Measurements from ENCODE around the gene AEBP1. TPM values are rescaled to one million over a fixed set of nuclear protein-coding genes. Genes with fewer than 3 reads are reported as not detected.

AEBP1 gene
- total and polyA plus RNA-seq, 2 experiments from 2014 or later, result 15.1 to 42.0 TPM

DNA sequence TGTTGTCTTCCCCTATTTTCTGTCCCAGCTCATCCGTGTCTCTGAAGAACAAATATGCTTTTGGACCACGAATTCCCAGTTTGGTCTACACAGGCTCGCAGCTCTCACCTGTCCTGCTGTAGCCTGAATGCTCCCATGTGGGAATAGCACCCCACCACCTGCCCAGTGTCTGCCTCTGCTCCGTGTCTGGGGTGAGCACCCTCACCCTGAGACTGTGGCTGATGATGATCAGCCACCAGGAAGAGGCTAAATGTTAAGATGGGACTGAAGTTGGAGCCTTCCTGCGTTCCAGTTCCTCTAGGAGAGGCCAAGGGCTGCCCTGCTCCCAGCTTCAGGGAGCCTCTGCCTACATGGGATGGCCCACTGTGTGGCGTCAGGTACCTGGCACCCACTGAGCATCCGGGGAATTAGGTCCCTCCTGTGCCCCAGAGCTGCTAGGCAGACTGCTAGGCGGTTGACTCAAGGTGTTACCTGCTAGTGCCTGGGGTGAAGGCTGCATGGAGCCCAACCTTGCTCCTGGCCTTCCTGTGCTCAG lies 42.4 kb upstream of the AEBP1 start (continued):
- TF ChIP-seq, protein P1, sequence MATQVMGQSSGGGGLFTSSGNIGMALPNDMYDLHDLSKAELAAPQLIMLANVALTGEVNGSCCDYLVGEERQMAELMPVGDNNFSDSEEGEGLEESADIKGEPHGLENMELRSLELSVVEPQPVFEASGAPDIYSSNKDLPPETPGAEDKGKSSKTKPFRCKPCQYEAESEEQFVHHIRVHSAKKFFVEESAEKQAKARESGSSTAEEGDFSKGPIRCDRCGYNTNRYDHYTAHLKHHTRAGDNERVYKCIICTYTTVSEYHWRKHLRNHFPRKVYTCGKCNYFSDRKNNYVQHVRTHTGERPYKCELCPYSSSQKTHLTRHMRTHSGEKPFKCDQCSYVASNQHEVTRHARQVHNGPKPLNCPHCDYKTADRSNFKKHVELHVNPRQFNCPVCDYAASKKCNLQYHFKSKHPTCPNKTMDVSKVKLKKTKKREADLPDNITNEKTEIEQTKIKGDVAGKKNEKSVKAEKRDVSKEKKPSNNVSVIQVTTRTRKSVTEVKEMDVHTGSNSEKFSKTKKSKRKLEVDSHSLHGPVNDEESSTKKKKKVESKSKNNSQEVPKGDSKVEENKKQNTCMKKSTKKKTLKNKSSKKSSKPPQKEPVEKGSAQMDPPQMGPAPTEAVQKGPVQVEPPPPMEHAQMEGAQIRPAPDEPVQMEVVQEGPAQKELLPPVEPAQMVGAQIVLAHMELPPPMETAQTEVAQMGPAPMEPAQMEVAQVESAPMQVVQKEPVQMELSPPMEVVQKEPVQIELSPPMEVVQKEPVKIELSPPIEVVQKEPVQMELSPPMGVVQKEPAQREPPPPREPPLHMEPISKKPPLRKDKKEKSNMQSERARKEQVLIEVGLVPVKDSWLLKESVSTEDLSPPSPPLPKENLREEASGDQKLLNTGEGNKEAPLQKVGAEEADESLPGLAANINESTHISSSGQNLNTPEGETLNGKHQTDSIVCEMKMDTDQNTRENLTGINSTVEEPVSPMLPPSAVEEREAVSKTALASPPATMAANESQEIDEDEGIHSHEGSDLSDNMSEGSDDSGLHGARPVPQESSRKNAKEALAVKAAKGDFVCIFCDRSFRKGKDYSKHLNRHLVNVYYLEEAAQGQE (IDR thresholded peaks at IDR 0.05; ENCODE audit: unreplicated experiment), result no peak

DNA sequence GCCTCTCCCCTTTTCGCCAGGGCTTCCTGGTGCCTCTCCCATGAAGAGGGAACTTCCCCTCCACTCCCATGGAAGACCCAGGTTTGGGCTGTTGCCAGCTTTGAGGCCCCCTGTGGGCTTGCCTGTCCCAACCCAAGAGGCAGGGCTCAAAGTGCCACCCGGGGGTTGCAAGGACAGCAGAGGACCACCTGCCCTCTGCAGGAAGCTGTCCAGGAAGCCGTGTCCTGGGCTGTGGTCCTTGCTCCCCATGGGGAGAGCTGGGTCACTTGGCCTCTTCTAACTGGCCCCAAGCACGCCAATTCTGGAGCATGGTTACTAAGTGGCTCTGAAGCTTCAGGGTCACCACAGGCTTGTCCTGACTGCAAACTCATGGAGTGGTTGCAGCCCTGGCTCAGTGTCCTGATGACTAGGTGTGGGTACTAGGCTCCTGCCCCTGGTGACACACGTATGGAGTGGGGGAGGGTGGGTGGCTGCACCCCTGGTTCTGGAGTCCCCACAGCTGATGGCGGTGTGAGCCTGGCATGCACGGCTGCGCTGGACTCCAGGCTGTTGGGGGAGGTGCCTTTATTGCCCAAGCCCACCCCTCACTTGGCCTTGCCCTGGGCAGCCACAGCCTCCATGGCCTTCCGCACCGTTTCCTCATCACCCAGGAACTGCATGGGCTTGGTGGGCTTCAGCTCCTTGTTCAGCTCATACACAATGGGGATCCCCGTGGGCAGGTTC lies 41.8 kb upstream of the AEBP1 start:
- Histone ChIP-seq H3K79me2 (replicated peaks; ENCODE audit: insufficient read depth) (no peaks in the 10 kb centered on the region), H3K9me2 (ENCODE audit: insufficient read depth) (no peaks in the 10 kb centered on the region), H3K27me3 (ENCODE audit: insufficient read depth) (peaks cover 2% of the 10 kb centered on the region; the same call in 1 of the 2 replicates), H3K4me1 (ENCODE audit: insufficient read depth) (peaks cover 27% of the 10 kb centered on the region), H3K4me2 (no peak overlapping the region), H3K4me3 (no peak overlapping the region), H2AFZ (no peak overlapping the region), H3F3A (replicated peaks; ENCODE audit: low read depth) (peaks cover 5% of the 10 kb centered on the region; the same call in 1 of the 2 replicates), H4K20me1 (replicated peaks; ENCODE audit: insufficient read depth) (0 out of 2 replicates have a peak, but pooled peaks cover 7% of the 10 kb centered on the region), H3K27ac (ENCODE audit: low read depth) (no peak overlapping the region), H3K36me3 (ENCODE audit: insufficient read depth) (no peaks in the 10 kb centered on the region; the same call in 1 of the 2 replicates)
- no peak overlapping the region for H3K27ac Mint-ChIP-seq
- H3K4me3 Mint-ChIP-seq, result no peak overlapping the region
- ATAC-seq (no peak), DNase-seq (ENCODE audit: low spot score) (no peak)
- H3K36me3 Mint-ChIP-seq (ENCODE audit: low read depth), result peaks cover 40% of the 10 kb centered on the region
- peaks cover 29% of the 10 kb centered on the region for H3K4me1 Mint-ChIP-seq
- no peaks in the 10 kb centered on the region; the same call in 2 of the 3 replicates for H3K9me3 Mint-ChIP-seq
- H3K27me3 Mint-ChIP-seq (ENCODE audit: insufficient read depth, low read depth, poor library complexity), result peaks cover 18% of the 10 kb centered on the region
- TF ChIP-seq ZNF114 (CRISPR knock-in tag; IDR thresholded peaks at IDR 0.05), result no peak
- no peak for TF ChIP-seq EZH2 (IDR thresholded peaks at IDR 0.05; ENCODE audit: low read depth, unreplicated experiment)
- TF ChIP-seq, protein P2, sequence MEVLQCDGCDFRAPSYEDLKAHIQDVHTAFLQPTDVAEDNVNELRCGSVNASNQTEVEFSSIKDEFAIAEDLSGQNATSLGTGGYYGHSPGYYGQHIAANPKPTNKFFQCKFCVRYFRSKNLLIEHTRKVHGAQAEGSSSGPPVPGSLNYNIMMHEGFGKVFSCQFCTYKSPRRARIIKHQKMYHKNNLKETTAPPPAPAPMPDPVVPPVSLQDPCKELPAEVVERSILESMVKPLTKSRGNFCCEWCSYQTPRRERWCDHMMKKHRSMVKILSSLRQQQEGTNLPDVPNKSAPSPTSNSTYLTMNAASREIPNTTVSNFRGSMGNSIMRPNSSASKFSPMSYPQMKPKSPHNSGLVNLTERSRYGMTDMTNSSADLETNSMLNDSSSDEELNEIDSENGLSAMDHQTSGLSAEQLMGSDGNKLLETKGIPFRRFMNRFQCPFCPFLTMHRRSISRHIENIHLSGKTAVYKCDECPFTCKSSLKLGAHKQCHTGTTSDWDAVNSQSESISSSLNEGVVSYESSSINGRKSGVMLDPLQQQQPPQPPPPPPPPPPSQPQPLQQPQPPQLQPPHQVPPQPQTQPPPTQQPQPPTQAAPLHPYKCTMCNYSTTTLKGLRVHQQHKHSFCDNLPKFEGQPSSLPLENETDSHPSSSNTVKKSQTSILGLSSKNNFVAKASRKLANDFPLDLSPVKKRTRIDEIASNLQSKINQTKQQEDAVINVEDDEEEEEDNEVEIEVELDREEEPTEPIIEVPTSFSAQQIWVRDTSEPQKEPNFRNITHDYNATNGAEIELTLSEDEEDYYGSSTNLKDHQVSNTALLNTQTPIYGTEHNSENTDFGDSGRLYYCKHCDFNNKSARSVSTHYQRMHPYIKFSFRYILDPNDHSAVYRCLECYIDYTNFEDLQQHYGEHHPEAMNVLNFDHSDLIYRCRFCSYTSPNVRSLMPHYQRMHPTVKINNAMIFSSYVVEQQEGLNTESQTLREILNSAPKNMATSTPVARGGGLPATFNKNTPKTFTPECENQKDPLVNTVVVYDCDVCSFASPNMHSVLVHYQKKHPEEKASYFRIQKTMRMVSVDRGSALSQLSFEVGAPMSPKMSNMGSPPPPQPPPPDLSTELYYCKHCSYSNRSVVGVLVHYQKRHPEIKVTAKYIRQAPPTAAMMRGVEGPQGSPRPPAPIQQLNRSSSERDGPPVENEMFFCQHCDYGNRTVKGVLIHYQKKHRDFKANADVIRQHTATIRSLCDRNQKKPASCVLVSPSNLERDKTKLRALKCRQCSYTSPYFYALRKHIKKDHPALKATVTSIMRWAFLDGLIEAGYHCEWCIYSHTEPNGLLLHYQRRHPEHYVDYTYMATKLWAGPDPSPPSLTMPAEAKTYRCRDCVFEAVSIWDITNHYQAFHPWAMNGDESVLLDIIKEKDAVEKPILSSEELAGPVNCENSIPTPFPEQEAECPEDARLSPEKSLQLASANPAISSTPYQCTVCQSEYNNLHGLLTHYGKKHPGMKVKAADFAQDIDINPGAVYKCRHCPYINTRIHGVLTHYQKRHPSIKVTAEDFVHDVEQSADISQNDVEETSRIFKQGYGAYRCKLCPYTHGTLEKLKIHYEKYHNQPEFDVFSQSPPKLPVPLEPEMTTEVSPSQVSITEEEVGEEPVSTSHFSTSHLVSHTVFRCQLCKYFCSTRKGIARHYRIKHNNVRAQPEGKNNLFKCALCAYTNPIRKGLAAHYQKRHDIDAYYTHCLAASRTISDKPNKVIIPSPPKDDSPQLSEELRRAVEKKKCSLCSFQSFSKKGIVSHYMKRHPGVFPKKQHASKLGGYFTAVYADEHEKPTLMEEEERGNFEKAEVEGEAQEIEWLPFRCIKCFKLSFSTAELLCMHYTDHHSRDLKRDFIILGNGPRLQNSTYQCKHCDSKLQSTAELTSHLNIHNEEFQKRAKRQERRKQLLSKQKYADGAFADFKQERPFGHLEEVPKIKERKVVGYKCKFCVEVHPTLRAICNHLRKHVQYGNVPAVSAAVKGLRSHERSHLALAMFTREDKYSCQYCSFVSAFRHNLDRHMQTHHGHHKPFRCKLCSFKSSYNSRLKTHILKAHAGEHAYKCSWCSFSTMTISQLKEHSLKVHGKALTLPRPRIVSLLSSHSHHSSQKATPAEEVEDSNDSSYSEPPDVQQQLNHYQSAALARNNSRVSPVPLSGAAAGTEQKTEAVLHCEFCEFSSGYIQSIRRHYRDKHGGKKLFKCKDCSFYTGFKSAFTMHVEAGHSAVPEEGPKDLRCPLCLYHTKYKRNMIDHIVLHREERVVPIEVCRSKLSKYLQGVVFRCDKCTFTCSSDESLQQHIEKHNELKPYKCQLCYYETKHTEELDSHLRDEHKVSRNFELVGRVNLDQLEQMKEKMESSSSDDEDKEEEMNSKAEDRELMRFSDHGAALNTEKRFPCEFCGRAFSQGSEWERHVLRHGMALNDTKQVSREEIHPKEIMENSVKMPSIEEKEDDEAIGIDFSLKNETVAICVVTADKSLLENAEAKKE (CRISPR knock-in tag; IDR thresholded peaks at IDR 0.05), result no peak
- TF ChIP-seq EZH2phosphoT487 (IDR thresholded peaks at IDR 0.05; ENCODE audit: unreplicated experiment), result no peak
- TF ChIP-seq, protein P1 (IDR thresholded peaks at IDR 0.05; ENCODE audit: unreplicated experiment), result no peak
- TF ChIP-seq STAT1 (IDR thresholded peaks at IDR 0.05; ENCODE audit: unreplicated experiment), result no peak
- no peak for TF ChIP-seq JUNB (IDR thresholded peaks at IDR 0.05; ENCODE audit: unreplicated experiment)
- no peak for TF ChIP-seq ZNF331 (CRISPR knock-in tag; IDR thresholded peaks at IDR 0.05; ENCODE audit: low read depth)
- no peak for TF ChIP-seq NANOG (IDR thresholded peaks at IDR 0.05; ENCODE audit: borderline replicate concordance)
